Measurements from ENCODE around the gene PDE6B. TPM values are rescaled to one million over a fixed set of nuclear protein-coding genes. Genes with fewer than 3 reads are reported as not detected.

The PDE6B gene
- polyA plus RNA-seq, 1 experiment: 0.64 TPM

DNA sequence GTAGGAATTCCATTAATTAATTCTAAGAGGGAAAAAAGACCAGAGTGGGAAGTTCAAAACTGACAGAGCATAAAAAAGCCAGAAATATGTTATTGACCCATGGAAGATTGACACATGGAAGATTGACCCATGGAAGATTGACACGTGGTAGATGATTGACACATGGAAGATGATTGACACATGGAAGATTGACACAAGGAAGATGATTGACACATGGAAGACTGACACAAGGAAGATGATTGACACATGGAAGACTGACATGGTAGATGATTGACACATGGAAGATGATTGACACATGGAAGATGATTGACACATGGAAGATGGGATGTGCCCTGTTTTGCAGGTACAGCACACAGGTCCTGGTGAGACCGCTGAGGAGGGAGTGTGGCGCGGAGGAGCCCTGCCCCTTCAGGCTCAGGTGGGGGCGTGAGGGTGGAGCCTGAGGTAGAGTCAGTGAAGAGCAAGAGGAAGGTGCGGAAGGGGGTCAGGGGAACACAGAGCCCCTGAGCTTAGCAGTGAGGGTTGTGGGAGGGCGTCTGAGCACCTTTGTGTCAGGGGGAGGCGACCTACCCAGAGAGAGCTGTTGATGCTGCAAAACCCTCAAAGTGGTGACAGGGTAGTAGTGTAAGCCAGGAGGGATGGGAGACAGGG, 15.8 kb upstream of the PDE6B start:
- H3K4me3 ChIP-seq (ENCODE audit: low read depth, low read length): no peak overlapping the region
- CTCF ChIA-PET: no interaction called here
- TF ChIP-seq, protein P1, sequence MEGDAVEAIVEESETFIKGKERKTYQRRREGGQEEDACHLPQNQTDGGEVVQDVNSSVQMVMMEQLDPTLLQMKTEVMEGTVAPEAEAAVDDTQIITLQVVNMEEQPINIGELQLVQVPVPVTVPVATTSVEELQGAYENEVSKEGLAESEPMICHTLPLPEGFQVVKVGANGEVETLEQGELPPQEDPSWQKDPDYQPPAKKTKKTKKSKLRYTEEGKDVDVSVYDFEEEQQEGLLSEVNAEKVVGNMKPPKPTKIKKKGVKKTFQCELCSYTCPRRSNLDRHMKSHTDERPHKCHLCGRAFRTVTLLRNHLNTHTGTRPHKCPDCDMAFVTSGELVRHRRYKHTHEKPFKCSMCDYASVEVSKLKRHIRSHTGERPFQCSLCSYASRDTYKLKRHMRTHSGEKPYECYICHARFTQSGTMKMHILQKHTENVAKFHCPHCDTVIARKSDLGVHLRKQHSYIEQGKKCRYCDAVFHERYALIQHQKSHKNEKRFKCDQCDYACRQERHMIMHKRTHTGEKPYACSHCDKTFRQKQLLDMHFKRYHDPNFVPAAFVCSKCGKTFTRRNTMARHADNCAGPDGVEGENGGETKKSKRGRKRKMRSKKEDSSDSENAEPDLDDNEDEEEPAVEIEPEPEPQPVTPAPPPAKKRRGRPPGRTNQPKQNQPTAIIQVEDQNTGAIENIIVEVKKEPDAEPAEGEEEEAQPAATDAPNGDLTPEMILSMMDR (IDR thresholded peaks at IDR 0.05; ENCODE audit: low read depth, low read length): no peak
- H3K27ac ChIP-seq (ENCODE audit: low read depth, low read length): no peak overlapping the region
- DNase-seq (ENCODE audit: low read depth, low spot score): no peak
- H3K9me3 ChIP-seq (ENCODE audit: control insufficient read depth, insufficient read depth, low read length): peaks cover 8% of the 10 kb centered on the region; the same call in 1 of the 2 replicates
- POLR2A ChIA-PET: no interaction called here
- no peaks in the 10 kb centered on the region for H3K27me3 ChIP-seq (ENCODE audit: control insufficient read depth, insufficient read depth, low read length)

DNA sequence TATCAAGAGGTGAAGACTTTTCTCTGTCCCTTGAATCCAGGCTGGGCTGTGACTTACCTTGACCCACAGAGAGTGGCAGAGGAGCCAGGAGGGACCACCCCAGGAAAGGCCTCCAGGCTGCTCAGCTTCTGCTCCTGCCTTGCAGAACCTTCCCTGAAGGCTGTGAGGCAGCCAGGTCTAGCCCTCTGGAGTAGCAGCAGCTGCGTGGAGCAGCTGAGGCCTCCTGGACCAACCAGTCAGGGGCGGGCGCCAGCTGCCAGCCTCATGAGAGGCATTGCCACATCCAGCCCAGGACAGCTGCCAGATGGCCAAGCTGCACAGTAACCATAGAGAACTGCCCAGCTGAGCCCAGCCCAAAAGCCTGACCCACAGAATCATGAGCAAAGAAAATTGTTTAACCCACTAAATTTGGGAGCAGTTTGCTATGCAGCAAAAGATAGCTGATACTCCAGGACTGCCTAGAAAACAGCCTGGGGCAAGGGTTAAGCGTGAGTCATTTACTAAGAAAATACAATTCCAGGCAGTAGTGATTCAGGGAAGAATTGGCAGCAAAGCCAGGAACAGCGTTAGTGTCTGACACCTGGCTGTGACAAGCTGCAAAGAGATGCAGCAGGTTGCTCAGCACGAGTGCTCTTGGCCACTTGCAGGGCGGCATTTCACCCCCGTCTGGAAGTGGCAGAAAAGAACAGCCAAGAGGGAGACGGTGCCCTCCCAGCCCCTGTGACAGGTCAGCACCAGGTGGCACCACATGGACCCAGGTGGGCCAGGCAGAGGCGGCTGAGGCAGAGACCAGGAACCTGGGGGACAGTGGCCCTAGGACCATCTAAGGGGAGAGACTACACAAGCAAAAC, 14.7 kb upstream of the PDE6B start:
- H3K9me3 ChIP-seq (ENCODE audit: control insufficient read depth, insufficient read depth, low read length): peaks cover 8% of the 10 kb centered on the region; the same call in 1 of the 2 replicates
- ChIA-PET POLR2A (no interaction called here), CTCF (no interaction called here)
- TF ChIP-seq, protein P1 (IDR thresholded peaks at IDR 0.05; ENCODE audit: low read depth, low read length): no peak
- H3K27me3 ChIP-seq (ENCODE audit: control insufficient read depth, insufficient read depth, low read length): no peaks in the 10 kb centered on the region
- DNase-seq (ENCODE audit: low read depth, low spot score): peak; percentile 10
- H3K27ac ChIP-seq (ENCODE audit: low read depth, low read length): no peak overlapping the region
- H3K4me3 ChIP-seq (ENCODE audit: low read depth, low read length): no peak overlapping the region

DNA sequence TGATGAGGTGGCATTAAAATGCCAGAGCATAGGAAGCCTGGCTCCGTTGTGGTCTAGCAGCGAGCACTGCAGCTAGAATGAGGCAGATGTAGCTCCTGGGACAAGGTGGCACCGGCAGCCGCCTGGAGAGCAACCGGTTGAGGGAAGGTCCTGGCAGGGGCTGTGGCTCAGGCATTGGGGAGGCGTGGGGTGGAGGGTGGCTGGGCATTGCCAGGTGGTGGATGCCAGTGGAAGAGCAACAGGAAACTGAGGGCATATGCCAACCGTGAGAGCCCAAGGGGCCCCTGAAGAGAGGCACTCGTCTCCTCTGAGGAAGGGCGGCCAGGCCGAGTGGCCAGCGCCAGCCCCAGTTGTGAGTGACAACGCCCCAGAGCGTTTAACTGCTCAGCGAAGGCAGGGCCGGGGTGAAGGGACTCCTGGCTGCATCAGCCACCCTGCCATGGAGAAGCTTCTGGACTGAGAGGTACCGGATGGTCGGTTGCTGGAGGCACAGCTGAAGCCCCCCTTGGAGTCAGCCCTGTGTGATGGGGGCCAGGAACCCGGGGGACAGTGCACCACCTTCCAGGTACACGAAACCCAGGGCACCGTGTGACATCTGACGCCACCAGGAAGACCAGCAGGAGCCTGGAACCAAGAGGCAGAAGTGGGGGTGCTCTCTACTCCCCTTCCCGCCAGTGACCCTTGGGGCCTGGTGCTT, 13.2 kb upstream of the PDE6B start:
- H3K9me3 ChIP-seq (ENCODE audit: control insufficient read depth, insufficient read depth, low read length): peaks cover 13% of the 10 kb centered on the region
- H3K27ac ChIP-seq (ENCODE audit: low read depth, low read length): no peak overlapping the region
- no peaks in the 10 kb centered on the region for H3K27me3 ChIP-seq (ENCODE audit: control insufficient read depth, insufficient read depth, low read length)
- ChIA-PET POLR2A (no interaction called here), CTCF (no interaction called here)
- H3K4me3 ChIP-seq (ENCODE audit: low read depth, low read length): no peak overlapping the region
- TF ChIP-seq, protein P1 (IDR thresholded peaks at IDR 0.05; ENCODE audit: low read depth, low read length): no peak
- no peak for DNase-seq (ENCODE audit: low read depth, low spot score)

DNA sequence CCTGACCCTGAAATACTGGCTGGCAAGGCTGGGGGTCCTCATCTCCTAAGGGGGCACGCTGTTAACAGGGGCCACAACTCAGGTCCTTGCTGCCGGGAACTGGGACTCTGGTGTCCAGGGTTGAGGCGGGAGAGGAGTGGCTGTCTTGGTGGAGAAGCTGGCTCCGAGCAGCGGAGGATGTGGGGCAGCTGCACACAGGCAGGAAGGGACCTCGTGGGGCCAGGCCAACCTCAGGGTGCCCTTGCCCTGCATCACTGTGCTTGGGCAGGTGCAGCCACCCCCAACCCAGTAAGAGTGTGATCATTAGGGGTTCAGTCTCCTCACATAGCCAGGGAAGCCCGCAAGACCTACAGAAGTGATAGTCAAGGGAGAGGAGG, 12.6 kb upstream of the PDE6B start:
- Histone ChIP-seq H3K9me3 (ENCODE audit: control insufficient read depth, insufficient read depth, low read length) (peaks cover 19% of the 10 kb centered on the region), H3K27me3 (ENCODE audit: control insufficient read depth, insufficient read depth, low read length) (no peaks in the 10 kb centered on the region), H3K27ac (ENCODE audit: low read depth, low read length) (no peak overlapping the region), H3K4me3 (ENCODE audit: low read depth, low read length) (no peak overlapping the region)
- ChIA-PET POLR2A (no interaction called here), CTCF (no interaction called here)
- TF ChIP-seq, protein P1 (IDR thresholded peaks at IDR 0.05; ENCODE audit: low read depth, low read length): no peak
- DNase-seq (ENCODE audit: low read depth, low spot score): no peak

DNA sequence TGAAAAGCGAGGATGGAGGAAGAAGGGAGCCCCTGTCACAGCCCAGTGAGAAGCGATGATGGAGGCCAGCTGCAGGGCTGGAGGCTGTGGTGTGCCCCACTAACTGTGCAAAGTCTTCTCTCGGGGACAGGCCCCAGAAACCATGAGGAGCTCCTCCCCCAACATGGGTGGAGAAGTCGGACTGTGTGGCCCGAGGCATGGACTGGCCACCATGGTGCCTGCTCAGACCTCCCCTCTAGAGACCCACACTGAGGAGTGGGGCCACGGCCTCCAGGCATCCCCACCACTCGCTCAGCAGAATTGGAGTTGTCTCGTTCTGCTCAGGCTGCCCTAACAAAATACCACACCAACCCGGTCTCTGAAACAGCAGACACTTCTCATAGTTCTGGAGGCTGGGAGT, 12.2 kb upstream of the PDE6B start:
- H3K4me3 ChIP-seq (ENCODE audit: low read depth, low read length): no peak overlapping the region
- H3K9me3 ChIP-seq (ENCODE audit: control insufficient read depth, insufficient read depth, low read length): peaks cover 19% of the 10 kb centered on the region
- CTCF ChIA-PET: no interaction called here
- H3K27ac ChIP-seq (ENCODE audit: low read depth, low read length): no peak overlapping the region
- H3K27me3 ChIP-seq (ENCODE audit: control insufficient read depth, insufficient read depth, low read length): no peaks in the 10 kb centered on the region
- no peak for DNase-seq (ENCODE audit: low read depth, low spot score)
- POLR2A ChIA-PET: no interaction called here
- TF ChIP-seq, protein P1 (IDR thresholded peaks at IDR 0.05; ENCODE audit: low read depth, low read length): no peak

Measured in AG04450 (cell line).